Measurements from ENCODE around the gene MBD1. TPM values are rescaled to one million over a fixed set of nuclear protein-coding genes. Genes with fewer than 3 reads are reported as not detected.

Gene MBD1
- total and polyA plus RNA-seq, 10 of the 15 experiments (the other 5 are each of a cell fraction or from before 2014, with no cell fraction given) = 8.4 to 97.7 (median 59.9) TPM

DNA sequence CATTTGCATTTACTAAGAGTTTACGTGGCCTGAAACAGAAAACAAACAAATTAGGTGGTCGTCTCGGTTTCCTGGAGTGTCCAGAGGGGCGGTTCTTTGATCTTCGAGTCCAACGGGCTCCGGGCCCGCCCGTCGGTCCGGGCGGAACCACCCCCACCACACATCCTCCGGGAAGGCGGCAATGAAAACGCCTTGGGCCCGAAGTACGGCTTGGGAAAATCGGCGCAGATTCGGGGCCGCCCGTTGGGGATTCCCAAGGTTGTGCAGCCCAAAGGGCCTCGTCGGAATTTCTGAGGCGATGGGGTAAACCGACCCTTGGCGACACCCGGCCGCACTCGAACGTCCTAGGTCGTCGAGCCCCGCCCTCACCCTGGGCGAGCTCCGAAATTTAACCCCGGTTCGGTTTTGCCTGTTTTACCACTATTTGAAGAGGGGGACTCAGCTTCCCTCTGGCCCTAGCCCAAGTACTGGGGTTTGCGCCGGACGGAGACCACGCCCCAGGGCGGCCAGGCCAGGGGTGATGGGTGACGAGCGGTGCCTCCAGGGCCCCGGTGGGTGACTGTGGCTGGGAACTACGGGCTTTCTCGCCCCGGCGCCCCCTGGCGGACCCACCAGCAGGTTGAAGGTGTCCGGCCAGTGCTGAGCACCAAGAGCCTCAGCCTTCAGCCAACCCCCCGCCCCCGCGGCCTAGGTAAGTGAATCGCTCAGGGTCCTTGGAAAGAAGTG, 13.1 kb downstream of the MBD1 start (continued):
- TF ChIP-seq, protein P1, sequence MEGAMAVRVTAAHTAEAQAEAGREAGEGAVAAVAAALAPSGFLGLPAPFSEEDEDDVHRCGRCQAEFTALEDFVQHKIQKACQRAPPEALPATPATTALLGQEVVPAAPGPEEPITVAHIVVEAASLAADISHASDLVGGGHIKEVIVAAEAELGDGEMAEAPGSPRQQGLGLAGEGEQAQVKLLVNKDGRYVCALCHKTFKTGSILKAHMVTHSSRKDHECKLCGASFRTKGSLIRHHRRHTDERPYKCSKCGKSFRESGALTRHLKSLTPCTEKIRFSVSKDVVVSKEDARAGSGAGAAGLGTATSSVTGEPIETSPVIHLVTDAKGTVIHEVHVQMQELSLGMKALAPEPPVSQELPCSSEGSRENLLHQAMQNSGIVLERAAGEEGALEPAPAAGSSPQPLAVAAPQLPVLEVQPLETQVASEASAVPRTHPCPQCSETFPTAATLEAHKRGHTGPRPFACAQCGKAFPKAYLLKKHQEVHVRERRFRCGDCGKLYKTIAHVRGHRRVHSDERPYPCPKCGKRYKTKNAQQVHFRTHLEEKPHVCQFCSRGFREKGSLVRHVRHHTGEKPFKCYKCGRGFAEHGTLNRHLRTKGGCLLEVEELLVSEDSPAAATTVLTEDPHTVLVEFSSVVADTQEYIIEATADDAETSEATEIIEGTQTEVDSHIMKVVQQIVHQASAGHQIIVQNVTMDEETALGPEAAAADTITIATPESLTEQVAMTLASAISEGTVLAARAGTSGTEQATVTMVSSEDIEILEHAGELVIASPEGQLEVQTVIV (IDR thresholded peaks at IDR 0.05; ENCODE audit: borderline replicate concordance, partially characterized antibody) = no peak
- peak; percentile 77 for TF ChIP-seq POU2F2 (IDR thresholded peaks at IDR 0.05; ENCODE audit: borderline replicate concordance, low read depth, low read length)
- TF ChIP-seq SPI1 (IDR thresholded peaks at IDR 0.05; ENCODE audit: borderline replicate concordance, insufficient read depth, low read depth, low read length) = no peak
- no peak for TF ChIP-seq JUND (IDR thresholded peaks at IDR 0.05; ENCODE audit: low read depth, low read length)
- TF ChIP-seq NFYA (IDR thresholded peaks at IDR 0.05; ENCODE audit: borderline replicate concordance, low read depth, low read length) = no peak
- TF ChIP-seq NRF1 (conservative IDR thresholded peaks at IDR 0.05; ENCODE audit: low read depth, low read length) = no peak
- no peak for TF ChIP-seq SRF (IDR thresholded peaks at IDR 0.05; ENCODE audit: low read depth in 2 of 2, low read length in 2 of 2)
- TF ChIP-seq RELA (IDR thresholded peaks at IDR 0.05; ENCODE audit: borderline replicate concordance, partially characterized antibody) = no peak
- no peak for TF ChIP-seq BRCA1 (IDR thresholded peaks at IDR 0.05; ENCODE audit: low read depth, low read length)
- no peak for TF ChIP-seq RBBP5 (conservative IDR thresholded peaks at IDR 0.05)
- no peak for TF ChIP-seq NFXL1 (IDR thresholded peaks at IDR 0.05; ENCODE audit: borderline replicate concordance)
- no peak for TF ChIP-seq IRF5 (IDR thresholded peaks at IDR 0.05; ENCODE audit: borderline replicate concordance)
- no peak for TF ChIP-seq MTA3 (IDR thresholded peaks at IDR 0.05; ENCODE audit: borderline replicate concordance, low read length)
- TF ChIP-seq, protein P2, sequence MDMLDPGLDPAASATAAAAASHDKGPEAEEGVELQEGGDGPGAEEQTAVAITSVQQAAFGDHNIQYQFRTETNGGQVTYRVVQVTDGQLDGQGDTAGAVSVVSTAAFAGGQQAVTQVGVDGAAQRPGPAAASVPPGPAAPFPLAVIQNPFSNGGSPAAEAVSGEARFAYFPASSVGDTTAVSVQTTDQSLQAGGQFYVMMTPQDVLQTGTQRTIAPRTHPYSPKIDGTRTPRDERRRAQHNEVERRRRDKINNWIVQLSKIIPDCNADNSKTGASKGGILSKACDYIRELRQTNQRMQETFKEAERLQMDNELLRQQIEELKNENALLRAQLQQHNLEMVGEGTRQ (IDR thresholded peaks at IDR 0.05; ENCODE audit: borderline replicate concordance, low read depth, low read length) = no peak
- TF ChIP-seq, protein P3, sequence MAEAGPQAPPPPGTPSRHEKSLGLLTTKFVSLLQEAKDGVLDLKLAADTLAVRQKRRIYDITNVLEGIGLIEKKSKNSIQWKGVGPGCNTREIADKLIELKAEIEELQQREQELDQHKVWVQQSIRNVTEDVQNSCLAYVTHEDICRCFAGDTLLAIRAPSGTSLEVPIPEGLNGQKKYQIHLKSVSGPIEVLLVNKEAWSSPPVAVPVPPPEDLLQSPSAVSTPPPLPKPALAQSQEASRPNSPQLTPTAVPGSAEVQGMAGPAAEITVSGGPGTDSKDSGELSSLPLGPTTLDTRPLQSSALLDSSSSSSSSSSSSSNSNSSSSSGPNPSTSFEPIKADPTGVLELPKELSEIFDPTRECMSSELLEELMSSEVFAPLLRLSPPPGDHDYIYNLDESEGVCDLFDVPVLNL (IDR thresholded peaks at IDR 0.05; ENCODE audit: low read depth, low read length) = no peak
- TF ChIP-seq ZZZ3 (IDR thresholded peaks at IDR 0.05; ENCODE audit: control insufficient read depth, insufficient read length, low read depth) = no peak
- TF ChIP-seq SREBF1 (IDR thresholded peaks at IDR 0.05; ENCODE audit: low read length) = no peak
- peak in 1 of 2 experiments; percentile 28; a peak in 1 of 4 replicates for TF ChIP-seq EP300 (IDR thresholded peaks at IDR 0.05; ENCODE audit: borderline replicate concordance in 1 of 2, control insufficient read depth in 1 of 2, low read depth in 2 of 2, low read length in 2 of 2)
- no peak for TF ChIP-seq ZNF274 (IDR thresholded peaks at IDR 0.05; ENCODE audit: insufficient read depth, insufficient read length)
- TF ChIP-seq, protein P4, sequence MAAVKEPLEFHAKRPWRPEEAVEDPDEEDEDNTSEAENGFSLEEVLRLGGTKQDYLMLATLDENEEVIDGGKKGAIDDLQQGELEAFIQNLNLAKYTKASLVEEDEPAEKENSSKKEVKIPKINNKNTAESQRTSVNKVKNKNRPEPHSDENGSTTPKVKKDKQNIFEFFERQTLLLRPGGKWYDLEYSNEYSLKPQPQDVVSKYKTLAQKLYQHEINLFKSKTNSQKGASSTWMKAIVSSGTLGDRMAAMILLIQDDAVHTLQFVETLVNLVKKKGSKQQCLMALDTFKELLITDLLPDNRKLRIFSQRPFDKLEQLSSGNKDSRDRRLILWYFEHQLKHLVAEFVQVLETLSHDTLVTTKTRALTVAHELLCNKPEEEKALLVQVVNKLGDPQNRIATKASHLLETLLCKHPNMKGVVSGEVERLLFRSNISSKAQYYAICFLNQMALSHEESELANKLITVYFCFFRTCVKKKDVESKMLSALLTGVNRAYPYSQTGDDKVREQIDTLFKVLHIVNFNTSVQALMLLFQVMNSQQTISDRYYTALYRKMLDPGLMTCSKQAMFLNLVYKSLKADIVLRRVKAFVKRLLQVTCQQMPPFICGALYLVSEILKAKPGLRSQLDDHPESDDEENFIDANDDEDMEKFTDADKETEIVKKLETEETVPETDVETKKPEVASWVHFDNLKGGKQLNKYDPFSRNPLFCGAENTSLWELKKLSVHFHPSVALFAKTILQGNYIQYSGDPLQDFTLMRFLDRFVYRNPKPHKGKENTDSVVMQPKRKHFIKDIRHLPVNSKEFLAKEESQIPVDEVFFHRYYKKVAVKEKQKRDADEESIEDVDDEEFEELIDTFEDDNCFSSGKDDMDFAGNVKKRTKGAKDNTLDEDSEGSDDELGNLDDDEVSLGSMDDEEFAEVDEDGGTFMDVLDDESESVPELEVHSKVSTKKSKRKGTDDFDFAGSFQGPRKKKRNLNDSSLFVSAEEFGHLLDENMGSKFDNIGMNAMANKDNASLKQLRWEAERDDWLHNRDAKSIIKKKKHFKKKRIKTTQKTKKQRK (IDR thresholded peaks at IDR 0.05; ENCODE audit: low read depth, low read length) = no peak

Measured in GM12878 (cell line).